ENCODE measurements around the gene RAB27A.

Gene RAB27A

DNA sequence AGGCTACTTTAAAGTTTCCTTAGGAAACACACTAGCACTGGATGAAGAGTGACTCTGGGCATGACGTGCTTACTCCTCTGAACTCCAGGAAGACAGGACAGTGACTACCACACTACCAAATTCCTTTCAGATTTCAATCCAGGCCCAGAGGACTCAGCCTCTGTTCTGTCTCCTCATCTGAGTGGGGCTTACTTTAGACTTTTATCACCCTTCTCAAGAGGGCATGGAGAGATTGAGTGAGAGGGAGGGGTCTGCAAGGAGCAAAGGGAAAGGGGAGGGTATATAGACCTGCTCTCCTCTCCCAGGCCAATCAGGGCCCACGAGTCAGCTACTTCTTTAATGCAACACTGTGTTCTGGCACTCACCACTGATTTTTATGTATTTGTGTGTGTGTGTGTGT lies 63.5 kb downstream of the RAB27A start:
- no peak for DNase-seq (ENCODE audit: low read depth in 2 of 2)

DNA sequence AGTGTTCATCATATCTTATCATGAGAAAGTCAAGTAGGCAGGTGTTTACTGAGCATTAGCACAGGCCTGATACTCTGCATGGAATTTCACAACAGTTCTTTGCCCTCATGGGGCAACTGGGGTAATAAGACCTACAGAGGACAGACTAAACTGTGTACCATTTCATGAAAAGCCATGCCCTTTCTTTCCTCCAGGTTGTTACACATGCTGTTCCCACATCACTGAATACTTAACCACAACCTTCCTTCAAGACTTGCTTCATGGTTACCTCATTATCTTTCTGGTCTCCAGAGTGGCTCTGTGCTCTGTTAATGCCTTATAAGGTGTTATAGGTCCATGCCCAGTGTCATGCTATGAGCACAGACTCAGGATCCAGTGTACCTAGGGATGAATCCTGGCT lies 64.7 kb downstream of the RAB27A start:
- no peak for DNase-seq (ENCODE audit: low read depth in 2 of 2)

DNA sequence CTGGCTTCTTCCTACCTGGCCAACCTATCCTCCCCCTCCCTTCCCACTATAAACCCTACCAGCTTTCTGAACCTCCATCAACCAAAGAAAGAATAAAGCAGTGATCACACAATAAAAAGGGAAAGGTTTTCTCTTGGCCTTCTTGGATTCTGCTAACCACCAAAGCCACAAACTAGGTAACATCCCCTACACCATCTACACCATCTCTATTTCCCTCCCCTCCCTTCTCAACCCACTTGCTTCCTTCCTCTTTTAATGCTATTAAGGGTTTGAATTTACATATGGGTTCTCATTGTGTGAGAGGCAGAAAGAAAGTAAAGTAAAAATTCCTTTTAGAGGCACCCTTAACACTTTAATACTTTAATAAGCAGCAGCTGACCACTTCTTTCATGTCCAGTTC lies 67.0 kb downstream of the RAB27A start:
- no peak for DNase-seq (ENCODE audit: low read depth in 2 of 2)

DNA sequence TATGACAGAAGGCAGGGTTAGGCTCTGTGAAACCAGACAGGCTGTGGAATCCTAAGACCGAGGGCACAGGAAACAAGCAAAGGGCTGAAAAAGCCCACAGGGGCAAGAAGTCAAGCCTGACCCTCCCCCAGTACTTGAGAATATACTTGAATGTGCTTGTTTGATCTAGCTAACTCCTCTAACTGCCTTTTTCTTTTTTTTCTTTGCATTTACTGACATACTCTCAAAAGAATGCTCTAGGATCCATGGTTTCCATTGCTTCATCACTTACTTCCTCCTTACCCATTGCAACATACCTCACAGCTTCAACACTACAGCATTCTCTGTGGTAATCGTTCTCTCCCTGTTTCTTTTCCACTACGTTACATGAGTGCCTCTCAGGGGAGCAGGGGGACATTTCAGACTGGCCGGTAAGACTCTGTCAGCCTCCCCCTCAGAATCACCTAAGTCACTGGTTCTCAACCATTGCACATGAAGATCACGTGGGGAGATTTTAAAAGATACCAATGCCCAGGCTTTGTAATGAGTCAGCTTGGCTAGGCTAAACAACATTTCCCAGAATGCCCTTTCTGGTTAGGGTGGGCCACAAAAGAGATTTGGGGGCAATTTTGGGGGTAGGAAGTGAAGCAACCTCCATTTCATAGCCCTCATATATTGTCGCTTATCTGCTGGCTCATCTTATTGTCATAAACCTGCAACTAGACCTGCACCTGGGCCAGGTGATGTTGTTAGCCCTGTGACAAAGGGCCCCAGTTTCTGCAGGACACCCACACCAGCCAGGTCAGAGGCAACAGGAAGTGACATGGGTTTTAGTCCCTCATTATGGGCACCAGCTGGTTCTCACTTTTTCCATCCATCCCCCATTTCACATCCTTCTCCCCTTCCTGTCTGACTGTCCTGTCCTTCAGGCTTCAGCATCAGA lies 68.3 kb downstream of the RAB27A start:
- DNase-seq (ENCODE audit: low read depth in 2 of 2), result peak in 1 of 2 donors; percentile 17

DNA sequence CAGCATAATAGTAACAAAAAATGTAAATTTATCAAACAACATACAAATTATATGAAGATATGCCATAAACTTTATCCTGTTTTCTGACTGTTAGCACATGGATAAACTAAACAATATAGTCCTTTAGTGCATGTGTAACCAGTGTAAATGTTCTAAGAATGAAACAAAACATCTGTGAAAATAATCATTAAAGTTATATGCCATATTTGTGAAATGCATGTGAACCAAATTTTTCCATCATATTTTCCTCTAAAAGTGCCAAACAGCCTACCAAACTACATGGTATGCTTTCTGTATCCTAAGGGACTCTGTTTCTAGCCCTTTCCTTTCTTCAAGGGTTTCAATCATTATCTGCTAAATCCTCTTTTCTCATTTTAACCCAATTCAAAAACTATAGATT lies 69.0 kb downstream of the RAB27A start:
- no peak for DNase-seq (ENCODE audit: low read depth in 2 of 2)

DNA sequence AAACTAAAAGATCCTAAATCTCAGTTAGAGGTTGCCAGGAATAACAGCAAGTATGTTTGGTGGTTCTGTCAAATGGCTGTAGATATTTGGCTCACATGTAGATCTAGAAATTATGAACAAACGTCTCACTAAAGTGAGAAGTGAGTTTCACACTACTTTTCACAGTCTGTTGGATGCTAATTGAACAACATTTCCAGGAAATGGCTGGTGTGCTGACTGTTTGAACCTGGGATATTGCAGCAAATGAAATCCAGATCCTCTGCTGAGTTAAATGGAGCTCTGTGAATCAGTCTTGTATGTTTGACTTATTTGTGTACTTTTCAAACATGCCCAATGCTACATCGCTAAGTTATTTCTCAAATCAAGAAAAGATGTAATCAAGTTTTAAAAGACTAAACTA lies 71.6 kb downstream of the RAB27A start:
- no peak for DNase-seq (ENCODE audit: low read depth in 2 of 2)

DNA sequence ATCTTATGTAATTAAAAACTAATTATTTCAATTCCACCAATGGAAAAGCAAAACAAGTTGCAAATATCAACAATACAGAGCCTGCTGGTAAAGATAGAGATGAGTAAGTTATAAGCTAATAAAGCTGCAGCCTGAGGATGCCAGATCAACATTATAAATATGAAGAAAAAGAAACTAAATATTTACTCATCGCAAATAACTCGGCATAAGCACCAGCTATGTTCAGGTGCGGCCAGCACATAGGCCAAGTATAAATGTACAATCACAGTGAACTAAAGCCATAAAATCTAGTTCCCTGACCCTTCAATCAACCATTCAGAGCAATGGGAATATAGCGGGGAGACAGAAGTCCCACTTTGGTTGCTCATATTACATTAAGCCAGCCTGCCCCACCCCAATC lies 85.1 kb downstream of the RAB27A start:
- DNase-seq (ENCODE audit: low read depth in 2 of 2), result no peak

DNA sequence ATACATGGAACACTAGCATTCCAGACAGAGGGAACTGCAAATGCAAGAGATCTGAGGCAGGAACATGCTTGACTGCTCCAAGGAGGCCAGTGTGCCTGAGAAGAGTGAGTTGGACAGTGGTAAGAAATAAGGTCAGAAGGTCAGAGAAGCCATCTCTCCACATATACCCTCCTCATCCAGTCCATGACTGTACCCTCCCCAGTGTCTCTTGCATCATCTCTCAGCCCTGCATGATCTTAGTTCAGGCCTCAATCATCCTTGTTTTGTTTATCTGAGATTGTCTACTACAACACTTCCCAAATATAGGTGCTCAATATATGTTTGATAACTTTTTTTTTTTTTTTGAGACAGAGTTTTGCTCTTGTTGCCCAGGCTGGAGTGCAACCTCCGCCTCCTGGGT lies 87.4 kb downstream of the RAB27A start:
- no peak for DNase-seq (ENCODE audit: low read depth in 2 of 2)

DNA sequence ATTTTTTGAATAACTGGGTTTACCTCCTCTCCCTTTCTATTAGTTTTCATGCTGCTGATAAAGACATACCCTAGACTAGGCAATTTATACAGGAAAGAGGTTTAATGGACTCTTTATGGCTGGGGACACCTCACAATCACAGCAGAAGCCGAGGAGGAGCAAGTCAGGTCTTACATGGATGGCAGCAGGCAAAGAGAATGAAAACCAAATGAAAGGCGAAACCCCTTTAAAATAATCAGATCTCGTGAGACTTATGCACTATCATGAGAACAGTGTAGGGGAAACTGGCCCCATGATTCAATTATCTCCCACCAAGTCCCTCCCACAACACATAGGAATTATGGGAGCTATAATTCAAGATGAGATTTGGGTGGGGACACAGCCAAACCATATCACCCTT lies 90.9 kb downstream of the RAB27A start:
- no peak for DNase-seq (ENCODE audit: low read depth in 2 of 2)

DNA sequence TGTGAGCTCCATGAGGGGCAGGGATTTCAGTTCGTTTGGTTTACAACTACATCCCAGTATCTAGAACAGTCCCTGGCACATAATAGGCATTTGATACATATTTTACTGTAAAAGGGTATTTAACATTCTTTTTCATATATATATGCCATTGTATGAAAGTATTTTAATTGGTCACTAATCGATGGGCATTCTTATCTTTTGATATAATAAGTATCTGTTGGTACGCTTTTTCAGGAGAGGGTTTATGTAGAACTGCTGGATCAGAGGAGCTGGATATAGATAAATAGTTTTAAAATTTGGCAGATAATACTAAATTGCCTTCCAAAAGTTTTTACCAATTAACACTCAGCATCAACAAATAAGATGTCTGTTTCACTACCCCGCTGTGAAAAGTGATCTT lies 91.9 kb downstream of the RAB27A start:
- no peak for DNase-seq (ENCODE audit: low read depth in 2 of 2)

DNA sequence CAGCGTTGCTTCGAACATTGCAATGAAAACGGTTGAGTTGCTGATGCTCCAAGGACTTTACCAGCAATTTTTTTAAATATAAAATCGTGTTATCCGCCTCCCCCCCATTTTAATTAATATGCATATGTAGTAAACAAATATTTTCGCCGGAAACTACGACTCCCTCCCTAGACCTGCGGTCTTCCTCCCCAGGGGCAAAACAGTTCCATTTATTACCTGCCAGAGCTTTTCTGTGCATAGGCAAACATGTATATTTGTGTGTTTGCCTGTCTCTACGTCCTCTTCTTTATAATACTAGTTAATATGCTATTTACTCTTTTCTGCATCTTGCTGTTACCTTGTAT lies 92.3 kb downstream of the RAB27A start:
- DNase-seq (ENCODE audit: low read depth in 2 of 2), result no peak

DNA sequence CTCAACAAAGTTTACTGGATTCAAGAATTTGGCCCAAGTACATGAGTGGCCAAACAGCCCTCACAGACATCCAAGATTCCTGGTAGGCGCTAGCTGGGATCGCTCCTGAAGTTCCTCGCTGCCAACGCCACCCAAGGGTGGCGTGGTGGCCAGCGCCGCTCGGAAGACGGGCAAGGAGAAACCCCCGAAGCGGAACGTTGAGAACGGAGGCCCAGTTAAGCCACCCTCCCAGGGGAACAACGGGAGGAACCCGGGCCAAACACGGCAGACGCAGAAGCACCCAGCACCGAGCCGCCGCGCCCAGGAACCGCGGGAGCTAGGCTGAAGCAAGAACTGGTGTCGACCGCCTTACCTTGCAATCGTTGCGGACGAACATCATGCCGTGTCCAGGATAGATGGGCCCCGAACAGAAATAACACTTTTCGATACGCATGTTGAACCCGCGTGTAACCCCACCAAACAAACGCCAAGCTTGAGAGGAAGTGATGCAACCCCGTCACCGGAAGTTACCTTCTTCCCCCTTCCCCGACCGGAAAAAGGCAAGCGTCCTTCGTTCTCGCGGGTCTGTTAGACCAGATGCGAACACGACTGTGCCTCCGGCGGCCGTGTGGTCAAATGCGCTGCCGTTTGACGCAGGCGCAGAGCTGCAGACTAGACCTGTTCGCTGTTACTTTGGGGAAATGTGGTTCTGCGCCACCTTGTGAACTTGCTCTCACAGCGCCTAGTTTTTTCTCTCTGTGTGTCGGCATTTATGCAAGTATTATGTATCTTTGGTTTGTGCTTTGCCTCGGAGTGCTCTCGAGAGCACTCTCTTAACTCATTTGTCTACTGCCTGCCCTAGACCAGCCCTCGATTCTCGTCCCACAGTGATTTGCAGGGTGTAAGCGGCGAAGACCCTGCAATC lies 92.9 kb downstream of the RAB27A start, which contains the start of gene RSL24D1:
TSS of gene RSL24D1 (minus strand) at position 484 of the 904 bp plus-strand sequence. CDS start at position 433, 51 bp downstream.
- DNase-seq (ENCODE audit: low read depth in 2 of 2), result peak; percentile 93 to 96

DNA sequence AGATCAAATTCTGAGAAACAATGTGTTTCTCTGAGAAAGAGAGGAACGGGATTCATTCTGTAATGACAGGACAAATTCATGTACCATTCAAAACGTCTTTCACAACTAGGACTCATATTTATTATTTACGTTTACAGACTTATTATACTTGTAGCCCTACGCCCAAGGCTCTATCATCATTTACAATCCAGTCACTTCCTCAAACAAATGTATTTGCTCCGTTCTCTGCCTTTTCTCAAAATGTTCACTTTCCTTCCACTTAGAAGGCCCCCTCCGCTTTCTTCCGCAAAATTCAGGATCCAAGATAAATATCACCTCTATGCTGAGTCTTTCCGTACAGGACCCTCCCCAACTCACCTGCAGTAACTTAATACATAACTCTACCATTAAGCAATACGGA lies 93.6 kb downstream of the RAB27A start:
- DNase-seq (ENCODE audit: low read depth in 2 of 2), result no peak

DNA sequence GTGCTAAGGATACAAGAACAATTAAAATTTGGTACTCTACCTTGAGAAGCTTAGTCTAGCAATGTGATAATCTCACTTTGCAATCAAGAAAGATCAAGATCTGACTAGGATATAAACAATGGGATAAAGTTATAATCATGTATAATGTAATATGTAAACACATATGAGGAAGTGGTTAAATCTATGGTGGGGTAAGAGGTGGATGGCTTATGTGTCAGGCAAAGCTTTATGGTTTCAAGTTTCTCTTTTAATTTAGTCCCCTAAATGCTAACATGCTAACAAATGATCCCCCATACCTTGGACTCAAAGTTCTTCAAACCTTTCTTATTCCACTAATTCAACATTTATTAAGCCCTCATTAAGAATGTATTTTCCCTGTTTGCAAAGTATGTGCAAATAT lies 95.4 kb downstream of the RAB27A start:
- DNase-seq (ENCODE audit: low read depth in 2 of 2), result no peak

DNA sequence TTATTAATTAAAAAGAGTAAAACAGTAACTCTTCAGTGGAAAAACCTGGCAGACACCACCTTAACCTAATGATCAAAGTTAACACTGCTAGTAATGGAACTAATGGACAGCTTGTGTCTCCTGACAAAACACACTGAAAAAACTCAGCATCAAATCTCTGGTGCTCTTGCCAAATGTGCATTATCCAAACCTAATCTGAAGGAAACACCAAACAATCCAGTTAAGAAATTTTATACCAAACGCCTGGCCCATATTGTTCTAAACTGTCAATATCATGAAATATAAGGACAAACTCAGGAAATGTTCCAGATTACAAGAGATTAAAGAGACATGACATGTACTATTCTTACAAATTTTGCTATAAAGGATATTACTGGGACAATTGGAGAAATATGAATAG lies 103.3 kb downstream of the RAB27A start:
- no peak for DNase-seq (ENCODE audit: low read depth in 2 of 2)

DNA sequence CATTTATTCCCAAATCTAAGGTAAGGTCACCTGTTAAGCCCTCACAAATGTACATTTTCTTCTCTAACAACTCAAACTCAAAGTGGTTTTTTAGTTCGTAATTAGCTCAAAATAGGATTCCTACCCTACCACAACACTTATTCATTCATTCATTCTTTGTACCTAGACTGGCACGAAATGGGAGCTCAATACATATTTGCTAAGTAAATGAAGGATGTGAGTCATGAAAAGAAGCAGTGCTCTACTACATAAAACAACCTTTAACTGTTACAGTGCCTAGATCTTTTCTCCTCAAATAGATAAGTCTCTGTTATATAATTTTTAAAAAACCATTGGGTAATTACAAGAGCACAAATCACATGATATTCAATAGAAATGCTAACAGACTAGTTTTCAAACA lies 105.9 kb downstream of the RAB27A start:
- DNase-seq (ENCODE audit: low read depth in 2 of 2), result no peak

DNA sequence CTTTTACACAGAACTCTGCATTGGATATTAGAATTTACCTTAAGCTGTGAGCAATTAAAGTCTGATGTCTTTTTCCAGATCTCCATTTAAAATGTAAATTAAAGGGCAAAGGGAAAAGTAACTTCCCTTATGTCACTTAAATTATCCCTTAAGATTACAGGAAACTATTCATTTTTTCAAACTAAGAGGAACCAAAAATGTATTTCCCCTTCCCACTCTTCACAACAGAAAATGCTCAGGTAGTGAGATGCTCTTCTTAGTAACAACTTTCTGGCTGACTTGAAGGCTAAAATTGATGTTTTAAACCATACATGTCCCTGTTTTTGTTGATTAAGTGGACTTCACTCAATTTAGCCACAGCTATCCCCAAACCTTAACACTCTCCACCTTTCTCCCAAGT lies 110.5 kb downstream of the RAB27A start:
- DNase-seq (ENCODE audit: low read depth in 2 of 2), result no peak

DNA sequence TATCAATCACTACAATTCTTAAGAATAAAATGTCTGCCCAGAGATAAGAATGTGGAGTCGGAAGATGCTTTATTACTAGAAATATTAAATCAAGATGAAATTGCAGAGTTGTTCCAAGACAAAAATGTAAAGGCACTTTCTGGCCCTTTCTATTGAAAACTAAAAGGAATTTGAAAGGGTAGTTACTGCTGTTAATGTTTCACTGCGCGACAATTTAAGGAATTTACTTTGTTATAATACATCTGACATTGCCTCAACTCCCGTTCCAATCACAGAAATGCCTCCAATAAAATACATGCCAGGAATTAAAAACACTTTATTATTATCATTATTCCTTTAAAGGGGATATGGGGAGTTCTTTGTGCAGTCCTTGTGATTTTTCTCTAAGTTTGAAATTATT lies 119.3 kb downstream of the RAB27A start:
- no peak for DNase-seq (ENCODE audit: low read depth in 2 of 2)

DNA sequence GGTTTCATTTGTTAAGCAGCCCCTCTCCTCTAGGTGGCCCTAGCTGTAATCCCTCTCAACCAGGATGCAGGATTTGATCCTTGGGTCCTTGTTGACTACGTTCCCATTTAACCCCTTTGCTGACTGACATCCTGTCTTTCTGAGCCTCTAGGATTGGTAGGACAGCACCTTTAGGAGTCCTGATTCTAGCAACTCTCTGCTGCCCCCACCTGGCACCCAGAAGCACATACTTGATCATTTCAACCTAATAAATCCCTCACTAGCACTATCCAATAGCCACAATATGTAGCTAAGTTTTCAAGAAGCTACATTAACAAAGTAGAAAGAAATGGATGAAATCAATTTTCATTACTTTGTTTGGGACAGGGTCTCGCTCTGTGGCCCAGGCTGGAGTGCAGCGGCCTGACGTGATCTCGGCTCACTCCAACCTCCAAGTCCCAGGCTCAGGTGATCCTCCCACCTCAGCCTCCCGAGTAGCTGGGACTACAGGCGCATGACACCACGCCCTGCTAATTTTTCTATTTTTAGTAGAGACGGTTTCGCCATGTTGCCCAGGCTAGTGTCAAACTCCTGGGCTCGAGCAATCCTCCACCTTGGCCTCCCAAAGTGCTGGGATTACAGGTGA lies 121.2 kb downstream of the RAB27A start:
- no peak for DNase-seq (ENCODE audit: low read depth in 2 of 2)

DNA sequence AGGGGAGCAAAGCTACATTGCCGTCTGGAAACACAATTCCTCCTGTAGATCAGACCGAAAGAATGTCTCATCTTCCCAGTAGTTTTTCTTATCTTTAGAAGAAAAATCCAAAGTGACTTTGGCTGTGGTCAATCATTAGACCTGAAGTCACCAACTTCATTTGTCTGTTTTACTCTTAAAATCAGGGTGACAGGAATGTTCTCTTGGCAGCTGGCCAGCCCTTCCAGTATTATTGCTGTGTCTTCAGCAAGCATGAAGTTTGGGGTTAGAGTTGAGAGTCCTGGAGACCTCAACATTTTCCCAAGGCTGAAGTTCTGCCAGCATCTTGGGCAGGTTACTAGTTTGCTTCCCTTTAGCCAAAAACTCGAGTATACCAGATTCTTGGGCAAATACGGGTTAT lies 125.3 kb downstream of the RAB27A start:
- no peak for DNase-seq (ENCODE audit: low read depth in 2 of 2)
